Ovary (tissue), 9 donors: ENCODE data around the gene ARIH1. TPM values are rescaled to one million over a fixed set of nuclear protein-coding genes. Genes with fewer than 3 reads are reported as not detected.
A peak's percentile ranks its signal among the peaks of the same experiment; 100 is the strongest.
"Not testable (repeated sequence)": the region's sequence is repeated elsewhere in the genome, so short reads cannot be mapped to it uniquely, and the experiment has no call there.

ENCODE experiments used
- DNase-seq, 5 donors: peaks; one replicate each; pipeline ENCODE4 v3.0.0-alpha.2; 2019 to 2020
- H3K27ac ChIP-seq, 2 donors: fragments of 200-600 bp; one replicate each; pipeline versions ENCODE4 v1.5.1 to v1.8.0; 2019 to 2022
- H3K27me3 ChIP-seq: fragments of 200-600 bp; one replicate; pipeline ENCODE4 v1.8.0; 2022
- H3K36me3 ChIP-seq: fragments of 200-600 bp; sonication (generic); one replicate; pipeline ENCODE4 v1.5.1; 2019
- H3K4me1 ChIP-seq: one replicate; pipeline ENCODE4 v1.8.1; 2013; ENCODE audit warnings: mild to moderate bottlenecking, moderate library complexity; ENCODE audit not compliant: insufficient read depth
- H3K4me3 ChIP-seq: fragments of 200-600 bp; sonication (generic); one replicate; pipeline ENCODE4 v1.5.1; 2017
- H3K9me3 ChIP-seq, 2 donors: fragments of 200-600 bp in 1 of 2; sonication (generic) in 1 of 2; one replicate each; pipeline versions ENCODE4 v1.5.1 to v1.8.1; 2013 to 2019; ENCODE audit warnings: mild to moderate bottlenecking in 1 of 2, moderate library complexity in 1 of 2
- CTCF ChIP-seq, 3 donors: fragments of 450-650 bp in 2 of 3; fragments of 200-600 bp in 1 of 3; IDR thresholded peaks; one replicate each; pipeline versions ENCODE4 v1.5.1 to v1.8.0; 2016 to 2022; ENCODE audit warnings: antibody characterized with exemption in 3 of 3, mild to moderate bottlenecking in 1 of 3
- EP300 ChIP-seq: sonication (generic); formaldehyde crosslinking; IDR thresholded peaks from one replicate; pipeline ENCODE4 v1.6.1; 2017; ENCODE audit warnings: antibody characterized with exemption
- POLR2A ChIP-seq: fragments of 450-650 bp; IDR thresholded peaks from one replicate; pipeline ENCODE4 v1.6.1; 2017; ENCODE audit warnings: antibody characterized with exemption, mild to moderate bottlenecking, moderate library complexity
- WGBS, 3 donors: extraction: QIAGEN DNeasy Blood & Tissue Kit in 1 of 3; methylation state at CpG; one replicate each; pipeline versions ENCODE4 v1.1.5 to v1.1.7; 2013 to 2017; 5-methylcytosine and 5-hydroxymethylcytosine counted together
- intact Hi-C, 4 donors: fragments of 100-400 bp; cut with DNase I; formaldehyde crosslinking; loops; one replicate each; pipeline versions ENCODE4 v1.11.0 to v1.15.1; 2022 to 2023
- polyA plus RNA-seq, 2 donors: library from polyadenylated mRNA; stranded (reverse); fragments of 200-250 nt in 1 of 2; fragments of 350-450 nt in 1 of 2; fragmentation: Illumina TruSeq in 1 of 2; extraction: RNeasy Lipid Tissue Mini Kit (QIAGEN cat#74804) in 1 of 2; gene quantifications; one replicate each; pipeline ENCODE4 v1.2.3, GENCODE V29; 2013 to 2014
- total RNA-seq, 7 donors: library from RNA; depleted of rRNA in 2 of 7; stranded (reverse); fragments of >200 nt in 2 of 7; fragmentation: NEBNext Ultra II Directional in 3 of 7; extraction: Animal tissue kit (Norgen Biotek cat#: 25700) in 3 of 7; gene quantifications; one replicate each; pipeline versions ENCODE4 v1.1.0 to v1.2.4, GENCODE V29; 2016 to 2023
- donor health status: DM: no; HTN: no; CAD: no; lungs with moderate emphysema.
- donor health status: DM: no; HTN: no; CAD: no.
- donor health status: Bipolar disorder and iron deficiency.
- donor health status: DM: yes; HTN: yes; CAD: no.
- donor health status: DM: no; HTN: no; CAD: no.
- donor health status: DM: yes; HTN: yes; CAD: no.

The ARIH1 gene
- total and polyA plus RNA-seq, 9 donors, result 33.1 to 211 (median 150) TPM

DNA sequence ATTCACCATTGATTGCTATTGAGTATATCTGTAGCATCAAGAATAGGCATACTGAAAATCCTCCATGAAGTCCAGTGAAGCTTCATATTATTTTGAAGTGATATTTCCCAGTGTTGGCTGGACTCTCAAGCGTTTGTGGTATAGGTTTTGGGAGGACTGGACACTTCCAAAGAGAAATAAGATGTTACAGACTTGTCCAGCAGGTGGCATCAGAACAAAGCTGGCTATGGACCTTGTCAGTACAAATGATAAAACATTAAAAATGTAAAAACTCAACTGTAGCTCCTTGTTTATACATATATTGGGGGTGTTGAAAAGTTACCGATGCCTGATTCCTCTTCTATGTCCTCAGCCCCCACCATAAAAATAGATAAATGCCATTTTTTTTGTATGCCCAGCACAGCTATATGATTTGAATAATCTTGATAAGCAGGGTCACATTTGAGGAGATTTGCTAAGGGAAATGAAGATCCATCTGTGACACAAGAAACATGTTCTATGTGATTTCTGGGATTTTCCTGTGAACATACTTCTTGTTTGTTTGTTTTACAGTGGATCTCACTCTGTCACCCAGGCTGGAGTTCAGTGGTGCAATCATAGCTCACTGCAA is 125.8 kb downstream of the ARIH1 start:
- no peak for TF ChIP-seq EP300
- TF ChIP-seq CTCF (IDR thresholded peaks at IDR 0.05), result peak in 2 of 3 donors; percentile 20 to 27
- H3K27me3 ChIP-seq, result no peaks in the 10 kb centered on the region
- intact Hi-C loops, result no loop called here
- no peaks in the 10 kb centered on the region for H3K36me3 ChIP-seq
- 6 to 8% (median 6%) methylated on average over 2 of the region's 2 CpGs for WGBS, 3 donors
- DNase-seq, result no peak
- H3K27ac ChIP-seq, result no peak overlapping the region
- H3K4me3 ChIP-seq, result no peak overlapping the region
- H3K9me3 ChIP-seq, result no peaks in the 10 kb centered on the region
- H3K4me1 ChIP-seq, result no peaks in the 10 kb centered on the region

- WGBS, 3 donors, result 87 to 91% (median 90%) methylated on average over 4 of the region's 4 CpGs
- Histone ChIP-seq H3K27ac (no peak overlapping the region), H3K36me3 (no peaks in the 10 kb centered on the region), H3K27me3 (no peaks in the 10 kb centered on the region), H3K9me3 (no peaks in the 10 kb centered on the region), H3K4me3 (no peak overlapping the region), H3K4me1 (no peaks in the 10 kb centered on the region)
- TF ChIP-seq POLR2A (no peak), EP300 (no peak), CTCF (IDR thresholded peaks at IDR 0.05) (no peak)
- intact Hi-C loops, result no loop called here
- DNase-seq, result no peak
These were observed 130.7 kb downstream of the ARIH1 start for GRCh38 chr15:72604794-72605193.

- H3K27me3 ChIP-seq, DNase-seq, H3K9me3 ChIP-seq, H3K27ac ChIP-seq, H3K4me1 ChIP-seq, H3K36me3 ChIP-seq, intact Hi-C loops, H3K4me3 ChIP-seq: not testable (repeated sequence)
- WGBS, 3 donors, result 92 to 97% (median 94%) methylated on average over 3 of the region's 3 CpGs
These were observed 134.0 kb downstream of the ARIH1 start for GRCh38 chr15:72608084-72608483.

- no peak for DNase-seq
- WGBS, 3 donors, result 80 to 92% (median 86%) methylated on average over 8 of the region's 8 CpGs
- intact Hi-C loops, result no loop called here
- Histone ChIP-seq H3K36me3 (no peaks in the 10 kb centered on the region), H3K27me3 (no peaks in the 10 kb centered on the region), H3K27ac (no peak overlapping the region), H3K4me1 (no peaks in the 10 kb centered on the region), H3K4me3 (no peak overlapping the region), H3K9me3 (no peaks in the 10 kb centered on the region)
- TF ChIP-seq POLR2A, result no peak
- TF ChIP-seq EP300, result no peak
- TF ChIP-seq CTCF (IDR thresholded peaks at IDR 0.05), result no peak
These were observed 135.7 kb downstream of the ARIH1 start for GRCh38 chr15:72609862-72610261.

DNA sequence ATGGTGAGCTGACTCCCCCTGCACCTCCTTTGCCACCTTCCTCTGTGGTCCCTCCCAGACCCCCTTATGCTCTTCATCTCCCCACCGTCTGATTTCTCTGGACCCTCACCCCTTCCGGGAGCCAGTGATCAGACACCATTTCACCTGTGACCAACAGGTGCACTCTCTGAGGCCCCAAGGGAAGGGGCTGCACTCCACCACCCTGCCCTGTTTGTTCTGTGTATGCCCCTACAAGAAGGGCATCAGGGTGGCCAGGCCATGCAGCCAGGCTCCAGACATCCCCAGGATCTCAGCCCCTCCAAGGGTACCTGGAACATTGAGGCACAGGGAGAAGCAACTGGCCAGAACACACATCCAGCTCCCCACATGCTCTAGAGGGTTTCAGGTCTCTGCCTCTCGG is 138.2 kb downstream of the ARIH1 start:
- intact Hi-C loops, H3K36me3 ChIP-seq: not testable (repeated sequence)
- 84 to 90% (median 89%) methylated on average over 3 of the region's 3 CpGs for WGBS, 3 donors

More for the DNA sequence above, 138.2 kb downstream of the ARIH1 start:
- H3K27ac ChIP-seq, DNase-seq, H3K4me1 ChIP-seq, H3K9me3 ChIP-seq, H3K27me3 ChIP-seq, H3K4me3 ChIP-seq: not testable (repeated sequence)
